ENCODE measurements around the gene SLIT1. TPM values are rescaled to one million over a fixed set of nuclear protein-coding genes. Genes with fewer than 3 reads are reported as not detected.

The SLIT1 gene
- total RNA-seq, 1 donor from 2014 or later, result 0.40 TPM

GRCh38 chr10:97154162-97154561 lies 31.6 kb downstream of the SLIT1 start:
- peaks cover 1% of the 10 kb centered on the region for H3K4me1 Mint-ChIP-seq
- no peak overlapping the region for H3K27ac Mint-ChIP-seq
- H3K36me3 Mint-ChIP-seq, result no peaks in the 10 kb centered on the region
- TF ChIP-seq CTCF (IDR thresholded peaks at IDR 0.05; ENCODE audit: unreplicated experiment), result no peak
- H3K4me3 Mint-ChIP-seq, result no peak overlapping the region
- H3K27me3 Mint-ChIP-seq (ENCODE audit: low read depth), result peaks cover 11% of the 10 kb centered on the region
- no peaks in the 10 kb centered on the region for H3K9me3 Mint-ChIP-seq
- DNase-seq (ENCODE audit: low spot score in 2 of 2, unreplicated experiment in 2 of 2), result no peak

GRCh38 chr10:97153270-97153850 lies 32.4 kb downstream of the SLIT1 start:
- Mint-ChIP-seq H3K9me3 (no peaks in the 10 kb centered on the region), H3K36me3 (no peaks in the 10 kb centered on the region), H3K27me3 (ENCODE audit: low read depth) (peaks cover 13% of the 10 kb centered on the region), H3K27ac (no peak overlapping the region), H3K4me1 (peaks cover 1% of the 10 kb centered on the region), H3K4me3 (no peak overlapping the region)
- no peak for DNase-seq (ENCODE audit: low spot score in 2 of 2, unreplicated experiment in 2 of 2)
- no peak for TF ChIP-seq CTCF (IDR thresholded peaks at IDR 0.05; ENCODE audit: unreplicated experiment)

- no peak overlapping the region for H3K4me3 Mint-ChIP-seq
- TF ChIP-seq CTCF (IDR thresholded peaks at IDR 0.05; ENCODE audit: unreplicated experiment), result no peak
- no peak overlapping the region for H3K27ac Mint-ChIP-seq
- no peaks in the 10 kb centered on the region for H3K36me3 Mint-ChIP-seq
- H3K9me3 Mint-ChIP-seq, result no peaks in the 10 kb centered on the region
- peaks cover 24% of the 10 kb centered on the region for H3K27me3 Mint-ChIP-seq (ENCODE audit: low read depth)
- H3K4me1 Mint-ChIP-seq, result peaks cover 1% of the 10 kb centered on the region
- DNase-seq (ENCODE audit: low spot score in 2 of 2, unreplicated experiment in 2 of 2), result no peak
Observed at GRCh38 chr10:97151307-97151914, 34.3 kb downstream of the SLIT1 start.

- H3K9me3 Mint-ChIP-seq, result no peaks in the 10 kb centered on the region
- no peak for TF ChIP-seq CTCF (IDR thresholded peaks at IDR 0.05; ENCODE audit: unreplicated experiment)
- H3K4me3 Mint-ChIP-seq, result no peak overlapping the region
- no peak for DNase-seq (ENCODE audit: low spot score in 2 of 2, unreplicated experiment in 2 of 2)
- H3K27me3 Mint-ChIP-seq (ENCODE audit: low read depth), result peaks cover 29% of the 10 kb centered on the region
- H3K4me1 Mint-ChIP-seq, result peaks cover 1% of the 10 kb centered on the region
- H3K36me3 Mint-ChIP-seq, result no peaks in the 10 kb centered on the region
- H3K27ac Mint-ChIP-seq, result no peak overlapping the region
Observed at GRCh38 chr10:97150616-97151015, 35.1 kb downstream of the SLIT1 start.

GRCh38 chr10:97150013-97150595 lies 35.7 kb downstream of the SLIT1 start:
- TF ChIP-seq CTCF (IDR thresholded peaks at IDR 0.05; ENCODE audit: unreplicated experiment), result no peak
- H3K27me3 Mint-ChIP-seq (ENCODE audit: low read depth), result peaks cover 27% of the 10 kb centered on the region
- no peak for DNase-seq (ENCODE audit: low spot score in 2 of 2, unreplicated experiment in 2 of 2)
- no peaks in the 10 kb centered on the region for H3K9me3 Mint-ChIP-seq
- H3K36me3 Mint-ChIP-seq, result no peaks in the 10 kb centered on the region
- peaks cover 1% of the 10 kb centered on the region for H3K4me1 Mint-ChIP-seq
- no peak overlapping the region for H3K27ac Mint-ChIP-seq
- H3K4me3 Mint-ChIP-seq, result no peak overlapping the region

All from mesothelial cell of epicardium (in vitro differentiated cells).